ENCODE measurements around the gene NTRK2.

Gene NTRK2

DNA sequence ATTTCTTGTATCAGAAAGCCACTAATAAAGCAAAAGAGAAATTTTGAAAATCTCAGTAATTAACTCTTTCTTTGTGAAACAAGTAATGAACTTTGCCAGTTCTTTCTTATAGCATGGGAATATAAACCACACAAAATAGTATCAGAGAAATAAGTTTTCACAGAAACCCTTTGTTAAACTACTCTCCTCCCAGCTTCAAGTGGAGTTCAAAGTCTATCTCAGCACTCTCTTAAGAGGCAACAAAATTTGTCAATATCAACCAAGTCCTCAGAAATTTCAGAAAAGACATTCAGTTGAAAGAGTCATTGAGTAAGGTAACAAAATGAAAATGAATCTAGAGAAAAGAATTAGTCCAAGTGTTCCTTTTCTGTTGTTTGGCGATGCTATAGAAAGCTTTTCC is 89.3 kb downstream of the NTRK2 start:
- no peak overlapping the region for H3K27ac ChIP-seq
- TF ChIP-seq ZFX (IDR thresholded peaks at IDR 0.05; ENCODE audit: borderline replicate concordance) = no peak
- TF ChIP-seq, protein P1, sequence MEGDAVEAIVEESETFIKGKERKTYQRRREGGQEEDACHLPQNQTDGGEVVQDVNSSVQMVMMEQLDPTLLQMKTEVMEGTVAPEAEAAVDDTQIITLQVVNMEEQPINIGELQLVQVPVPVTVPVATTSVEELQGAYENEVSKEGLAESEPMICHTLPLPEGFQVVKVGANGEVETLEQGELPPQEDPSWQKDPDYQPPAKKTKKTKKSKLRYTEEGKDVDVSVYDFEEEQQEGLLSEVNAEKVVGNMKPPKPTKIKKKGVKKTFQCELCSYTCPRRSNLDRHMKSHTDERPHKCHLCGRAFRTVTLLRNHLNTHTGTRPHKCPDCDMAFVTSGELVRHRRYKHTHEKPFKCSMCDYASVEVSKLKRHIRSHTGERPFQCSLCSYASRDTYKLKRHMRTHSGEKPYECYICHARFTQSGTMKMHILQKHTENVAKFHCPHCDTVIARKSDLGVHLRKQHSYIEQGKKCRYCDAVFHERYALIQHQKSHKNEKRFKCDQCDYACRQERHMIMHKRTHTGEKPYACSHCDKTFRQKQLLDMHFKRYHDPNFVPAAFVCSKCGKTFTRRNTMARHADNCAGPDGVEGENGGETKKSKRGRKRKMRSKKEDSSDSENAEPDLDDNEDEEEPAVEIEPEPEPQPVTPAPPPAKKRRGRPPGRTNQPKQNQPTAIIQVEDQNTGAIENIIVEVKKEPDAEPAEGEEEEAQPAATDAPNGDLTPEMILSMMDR (IDR thresholded peaks at IDR 0.05) = no peak

GRCh38 chr9:84759300-84759750 is 89.8 kb downstream of the NTRK2 start:
- no peak overlapping the region for H3K27ac ChIP-seq

GRCh38 chr9:84759804-84760203 is 90.3 kb downstream of the NTRK2 start:
- TF ChIP-seq, protein P1 (IDR thresholded peaks at IDR 0.05) = no peak
- TF ChIP-seq ZFX (IDR thresholded peaks at IDR 0.05; ENCODE audit: borderline replicate concordance) = no peak
- H3K27ac ChIP-seq = no peak overlapping the region

More at GRCh38 chr9:84759300-84759750, 89.8 kb downstream of the NTRK2 start:
- TF ChIP-seq ZFX (IDR thresholded peaks at IDR 0.05; ENCODE audit: borderline replicate concordance) = no peak
- TF ChIP-seq, protein P1 (IDR thresholded peaks at IDR 0.05) = no peak

DNA sequence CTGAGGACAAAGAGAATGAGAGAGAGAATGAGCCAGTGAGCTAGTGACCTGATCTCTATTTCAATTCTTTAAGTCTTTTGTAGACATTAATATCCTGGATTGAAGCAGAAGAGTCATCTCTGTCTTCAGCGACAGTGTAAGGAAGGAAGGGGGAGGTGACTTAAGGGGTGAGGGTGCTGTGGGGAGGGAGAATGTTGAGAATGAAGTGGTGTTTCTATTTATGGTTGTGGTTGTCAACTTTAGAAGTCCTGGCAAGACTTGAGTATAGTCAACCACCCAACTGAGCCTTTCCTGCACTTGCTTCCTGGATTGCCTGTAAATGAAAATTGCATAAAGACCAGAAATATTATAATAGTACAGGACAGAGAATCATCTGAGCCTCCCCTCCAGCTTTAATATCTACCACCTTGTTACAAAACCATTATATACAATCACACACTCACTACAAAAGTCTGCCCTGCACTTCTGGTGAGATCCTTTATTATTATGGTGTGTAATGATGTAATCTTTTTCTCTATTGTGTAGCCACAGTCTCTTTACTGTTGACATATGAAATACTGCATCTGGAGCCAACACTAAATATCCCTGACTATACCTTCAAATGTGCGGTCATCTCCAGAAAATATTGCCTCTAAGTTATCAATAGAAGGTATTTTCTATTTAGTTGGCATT is 91.7 kb downstream of the NTRK2 start:
- H3K27ac ChIP-seq = no peak overlapping the region
- TF ChIP-seq ZFX (IDR thresholded peaks at IDR 0.05; ENCODE audit: borderline replicate concordance) = no peak
- TF ChIP-seq, protein P1 (IDR thresholded peaks at IDR 0.05) = no peak

DNA sequence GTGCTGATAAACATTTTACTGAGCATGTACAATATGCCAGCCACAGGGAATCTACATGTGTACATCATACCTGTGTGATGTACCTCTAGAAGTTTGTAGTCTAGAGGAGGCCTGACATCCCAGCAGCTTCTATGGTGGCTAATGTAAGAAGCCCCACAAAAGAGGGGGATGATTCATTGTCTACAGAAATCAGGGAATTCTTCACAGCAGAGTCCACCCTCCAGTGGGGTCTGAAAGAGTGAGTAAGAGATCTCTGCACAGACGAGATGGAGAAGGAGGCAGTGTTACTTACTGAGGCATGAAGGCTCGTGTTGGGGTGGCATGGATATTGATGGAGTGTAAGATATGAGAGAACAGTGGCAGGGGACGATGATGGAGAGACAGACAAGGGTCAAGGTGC is 103.0 kb downstream of the NTRK2 start:
- no peak overlapping the region for H3K27ac ChIP-seq
- no peak for TF ChIP-seq ZFX (IDR thresholded peaks at IDR 0.05; ENCODE audit: borderline replicate concordance)
- TF ChIP-seq, protein P1 (IDR thresholded peaks at IDR 0.05) = no peak

GRCh38 chr9:84773022-84773421 is 103.5 kb downstream of the NTRK2 start:
- TF ChIP-seq, protein P1 (IDR thresholded peaks at IDR 0.05) = no peak
- no peak for TF ChIP-seq ZFX (IDR thresholded peaks at IDR 0.05; ENCODE audit: borderline replicate concordance)
- no peak overlapping the region for H3K27ac ChIP-seq

GRCh38 chr9:84775056-84775643 is 105.6 kb downstream of the NTRK2 start:
- TF ChIP-seq, protein P1 (IDR thresholded peaks at IDR 0.05) = no peak
- TF ChIP-seq ZFX (IDR thresholded peaks at IDR 0.05; ENCODE audit: borderline replicate concordance) = no peak
- H3K27ac ChIP-seq = no peak overlapping the region

All from 22Rv1 (cell line).